ENCODE measurements around the gene GALE. TPM values are rescaled to one million over a fixed set of nuclear protein-coding genes. Genes with fewer than 3 reads are reported as not detected.
A peak's percentile ranks its signal among the peaks of the same experiment; 100 is the strongest.
"Not testable (repeated sequence)": the region's sequence is repeated elsewhere in the genome, so short reads cannot be mapped to it uniquely, and the experiment has no call there.

GALE gene
- total RNA-seq, 2 experiments from 2014 or later: 19.7 to 23.1 TPM

- H3K36me3 Mint-ChIP-seq (ENCODE audit: low read depth): peaks cover 6% of the 10 kb centered on the region
- H3K4me3 Mint-ChIP-seq: no peak overlapping the region
- H3K4me1 Mint-ChIP-seq (ENCODE audit: low read depth): peaks cover 22% of the 10 kb centered on the region
- intact Hi-C loops (cut with micrococcal nuclease): no loop called here
- H3K27ac Mint-ChIP-seq: no peak overlapping the region
- H3K27me3 Mint-ChIP-seq (ENCODE audit: low read depth): no peaks in the 10 kb centered on the region
- H3K9me3 Mint-ChIP-seq: no peaks in the 10 kb centered on the region
- no peak for DNase-seq
- CTCF ChIA-PET: no interaction called here
Measured at GRCh38 chr1:23796466-23797271, 3.9 kb downstream of the GALE start.

GRCh38 chr1:23795676-23796465, 4.7 kb downstream of the GALE start:
- Mint-ChIP-seq H3K9me3 (no peaks in the 10 kb centered on the region), H3K4me3 (no peak overlapping the region), H3K36me3 (ENCODE audit: low read depth) (peaks cover 8% of the 10 kb centered on the region), H3K27ac (no peak overlapping the region), H3K27me3 (ENCODE audit: low read depth) (no peaks in the 10 kb centered on the region), H3K4me1 (ENCODE audit: low read depth) (peaks cover 24% of the 10 kb centered on the region)
- CTCF ChIA-PET: no interaction called here
- intact Hi-C loops (cut with micrococcal nuclease): no loop called here
- no peak for DNase-seq

GRCh38 chr1:23794732-23795182, 5.8 kb downstream of the GALE start:
- Mint-ChIP-seq H3K4me1 (ENCODE audit: low read depth) (peaks cover 31% of the 10 kb centered on the region), H3K27ac (peak overlapping the region; percentile 37)
- H3K4me3 Mint-ChIP-seq; H3K36me3 Mint-ChIP-seq (ENCODE audit: low read depth); H3K27me3 Mint-ChIP-seq (ENCODE audit: low read depth); intact Hi-C loops (cut with micrococcal nuclease); H3K9me3 Mint-ChIP-seq; CTCF ChIA-PET; DNase-seq: not testable (repeated sequence)

GRCh38 chr1:23793861-23794731, 6.5 kb downstream of the GALE start:
- Mint-ChIP-seq H3K4me1 (ENCODE audit: low read depth) (peaks cover 25% of the 10 kb centered on the region), H3K4me3 (no peak overlapping the region), H3K9me3 (no peaks in the 10 kb centered on the region), H3K27me3 (ENCODE audit: low read depth) (no peaks in the 10 kb centered on the region), H3K36me3 (ENCODE audit: low read depth) (peaks cover 11% of the 10 kb centered on the region), H3K27ac (no peak overlapping the region)
- CTCF ChIA-PET: interaction anchor here (1.0 kb wide), 1 partner anchor 22 kb away, joined by 3 read pairs; no protein-coding TSS in a partner anchor
- intact Hi-C loops (cut with micrococcal nuclease): no loop called here
- DNase-seq: no peak

- Mint-ChIP-seq H3K9me3 (no peaks in the 10 kb centered on the region), H3K27me3 (ENCODE audit: low read depth) (no peaks in the 10 kb centered on the region), H3K4me1 (ENCODE audit: low read depth) (peaks cover 25% of the 10 kb centered on the region), H3K27ac (peak overlapping the region; percentile 36), H3K4me3 (no peak overlapping the region), H3K36me3 (ENCODE audit: low read depth) (peaks cover 11% of the 10 kb centered on the region)
- CTCF ChIA-PET: interaction anchor here (1.0 kb wide), 1 partner anchor 22 kb away, joined by 3 read pairs; no protein-coding TSS in a partner anchor
- intact Hi-C loops (cut with micrococcal nuclease): no loop called here
- DNase-seq: no peak
Measured at GRCh38 chr1:23793018-23793781, 7.4 kb downstream of the GALE start.

- CTCF ChIA-PET: interaction anchor here (1.0 to 4.0 kb wide), 3 partner anchors 14 to 21 kb away, joined by 3 to 15 read pairs (median 10); no protein-coding TSS in a partner anchor
- Mint-ChIP-seq H3K4me3 (peak overlapping the region; percentile 88), H3K36me3 (ENCODE audit: low read depth) (peaks cover 15% of the 10 kb centered on the region), H3K4me1 (ENCODE audit: low read depth) (peaks cover 25% of the 10 kb centered on the region), H3K27me3 (ENCODE audit: low read depth) (no peaks in the 10 kb centered on the region), H3K27ac (peak overlapping the region; percentile 89), H3K9me3 (no peaks in the 10 kb centered on the region)
- intact Hi-C loops (cut with micrococcal nuclease): no loop called here
- no peak for DNase-seq
Measured at GRCh38 chr1:23792151-23792945, 8.2 kb downstream of the GALE start.

- H3K27me3 Mint-ChIP-seq (ENCODE audit: low read depth): no peaks in the 10 kb centered on the region
- intact Hi-C loops (cut with micrococcal nuclease): loop anchor here (1.0 kb wide), 2 partner anchors 9 to 13 kb away; partner anchors contain the start of genes GALE and PITHD1
- H3K4me1 Mint-ChIP-seq (ENCODE audit: low read depth): peaks cover 25% of the 10 kb centered on the region
- H3K36me3 Mint-ChIP-seq (ENCODE audit: low read depth): peaks cover 18% of the 10 kb centered on the region
- CTCF ChIA-PET: interaction anchor here (0.6 to 4.0 kb wide), 5 partner anchors 15 to 1363 kb away, joined by 3 to 15 read pairs (median 4); no protein-coding TSS in a partner anchor
- H3K9me3 Mint-ChIP-seq: no peaks in the 10 kb centered on the region
- peak overlapping the region; percentile 88 for H3K4me3 Mint-ChIP-seq
- H3K27ac Mint-ChIP-seq: peak overlapping the region; percentile 89
- peak; percentile 43 for DNase-seq
Measured at GRCh38 chr1:23791516-23792047, 9.0 kb downstream of the GALE start.

GRCh38 chr1:23790696-23791515, 9.6 kb downstream of the GALE start, which contains the start of gene LYPLA2:
Gene LYPLA2, plus strand, starts transcription at chr1:23791145. Its CDS starts 1,538 bp downstream, at chr1:23792683.
- Mint-ChIP-seq H3K36me3 (ENCODE audit: low read depth) (peaks cover 23% of the 10 kb centered on the region), H3K4me1 (ENCODE audit: low read depth) (peaks cover 25% of the 10 kb centered on the region), H3K27ac (peak within 1 kb of the TSS; percentile 89), H3K9me3 (no peaks in the 10 kb centered on the region), H3K4me3 (peak within 1 kb of the TSS; percentile 88), H3K27me3 (ENCODE audit: low read depth) (no peaks in the 10 kb centered on the region)
- peak; percentile 93 for DNase-seq
- intact Hi-C loops (cut with micrococcal nuclease): loop anchor here (1.0 kb wide), 2 partner anchors 9 to 13 kb away; partner anchors contain the start of genes GALE and PITHD1
- CTCF ChIA-PET: interaction anchor here (1.0 to 4.0 kb wide), 3 partner anchors 15 to 20 kb away, joined by 4 to 15 read pairs (median 10); no protein-coding TSS in a partner anchor

GRCh38 chr1:23788695-23789094, 11.9 kb downstream of the GALE start:
- DNase-seq: no peak
- Mint-ChIP-seq H3K4me3 (no peak overlapping the region), H3K36me3 (ENCODE audit: low read depth) (peaks cover 28% of the 10 kb centered on the region), H3K27me3 (ENCODE audit: low read depth) (no peaks in the 10 kb centered on the region), H3K4me1 (ENCODE audit: low read depth) (peaks cover 25% of the 10 kb centered on the region), H3K9me3 (no peaks in the 10 kb centered on the region), H3K27ac (no peak overlapping the region)
- intact Hi-C loops (cut with micrococcal nuclease): no loop called here
- CTCF ChIA-PET: interaction anchor here (1.3 to 4.0 kb wide), 2 partner anchors 22 to 30 kb away, joined by 3 to 15 read pairs; no protein-coding TSS in a partner anchor

GRCh38 chr1:23787701-23788100, 12.9 kb downstream of the GALE start:
- H3K4me1 Mint-ChIP-seq (ENCODE audit: low read depth): peaks cover 22% of the 10 kb centered on the region
- H3K27ac Mint-ChIP-seq: no peak overlapping the region
- H3K27me3 Mint-ChIP-seq (ENCODE audit: low read depth): no peaks in the 10 kb centered on the region
- H3K4me3 Mint-ChIP-seq: no peak overlapping the region
- no peak for DNase-seq
- intact Hi-C loops (cut with micrococcal nuclease): no loop called here
- H3K36me3 Mint-ChIP-seq (ENCODE audit: low read depth): peaks cover 28% of the 10 kb centered on the region
- CTCF ChIA-PET: interaction anchor here (0.6 to 1.3 kb wide), 4 partner anchors 14 to 129 kb away, joined by 3 read pairs; no protein-coding TSS in a partner anchor
- no peaks in the 10 kb centered on the region for H3K9me3 Mint-ChIP-seq

Data from activated naive CD4-positive, alpha-beta T cell treated with anti-CD3 and anti-CD28 coated beads for 36 hours (primary cell).